ENCODE measurements around the gene THOC1. TPM values are rescaled to one million over a fixed set of nuclear protein-coding genes. Genes with fewer than 3 reads are reported as not detected.

Gene THOC1
- total RNA-seq, 1 donor from 2014 or later = 10.2 TPM

DNA sequence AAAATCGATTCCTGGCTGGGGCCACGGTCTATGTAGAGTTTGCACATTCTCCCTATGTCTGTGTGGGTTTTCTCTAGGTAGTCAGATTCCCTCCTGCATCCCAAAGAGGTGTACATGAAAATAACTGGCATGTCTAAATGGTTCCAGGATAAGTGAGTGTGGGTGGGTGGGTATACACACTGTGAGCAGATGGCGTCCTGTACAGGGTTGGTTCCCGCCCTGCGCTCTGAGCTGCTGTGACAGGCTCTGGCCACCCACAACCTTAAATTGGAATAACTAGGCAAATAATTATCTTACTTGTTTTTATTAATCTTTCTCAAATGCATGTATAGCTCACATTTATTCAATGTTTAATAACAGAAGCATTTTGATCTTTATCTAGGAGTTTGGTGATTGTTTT, 16.3 kb downstream of the THOC1 start:
- no peaks in the 10 kb centered on the region for H3K27me3 ChIP-seq (ENCODE audit: low read depth)
- no peak for DNase-seq
- no peak overlapping the region for H3K27ac ChIP-seq (replicated peaks)
- peaks cover 98% of the 10 kb centered on the region for H3K36me3 ChIP-seq
- no peaks in the 10 kb centered on the region for H3K4me1 ChIP-seq
- intact Hi-C loops (cut with micrococcal nuclease) = no loop called here
- H3K4me3 ChIP-seq = no peak overlapping the region
- TF ChIP-seq CTCF (IDR thresholded peaks at IDR 0.05; ENCODE audit: borderline replicate concordance) = no peak
- H3K9me3 ChIP-seq (replicated peaks) = no peaks in the 10 kb centered on the region

DNA sequence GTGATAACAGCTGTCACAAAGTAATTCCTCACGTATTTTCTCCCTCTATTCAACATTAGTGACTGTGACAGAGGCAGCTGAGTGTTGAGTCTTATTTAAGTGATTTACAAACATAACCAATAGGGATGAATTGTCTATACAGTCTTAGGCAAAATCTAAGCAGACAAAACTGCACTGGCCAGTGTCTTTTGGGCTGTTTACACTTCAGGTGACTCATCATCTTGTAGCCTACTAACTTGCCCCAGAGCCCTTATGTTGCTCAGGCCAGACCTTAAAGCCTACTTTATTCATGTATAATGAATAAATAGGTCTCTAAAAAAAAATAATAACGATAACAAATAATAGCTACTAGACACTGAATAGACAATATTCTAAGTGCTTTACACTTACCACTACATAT, 17.2 kb downstream of the THOC1 start:
- Histone ChIP-seq H3K36me3 (peaks cover 98% of the 10 kb centered on the region), H3K4me1 (no peaks in the 10 kb centered on the region), H3K4me3 (no peak overlapping the region), H3K9me3 (replicated peaks) (no peaks in the 10 kb centered on the region), H3K27me3 (ENCODE audit: low read depth) (no peaks in the 10 kb centered on the region), H3K27ac (replicated peaks) (no peak overlapping the region)
- TF ChIP-seq CTCF (IDR thresholded peaks at IDR 0.05; ENCODE audit: borderline replicate concordance) = no peak
- DNase-seq = no peak
- intact Hi-C loops (cut with micrococcal nuclease) = no loop called here

DNA sequence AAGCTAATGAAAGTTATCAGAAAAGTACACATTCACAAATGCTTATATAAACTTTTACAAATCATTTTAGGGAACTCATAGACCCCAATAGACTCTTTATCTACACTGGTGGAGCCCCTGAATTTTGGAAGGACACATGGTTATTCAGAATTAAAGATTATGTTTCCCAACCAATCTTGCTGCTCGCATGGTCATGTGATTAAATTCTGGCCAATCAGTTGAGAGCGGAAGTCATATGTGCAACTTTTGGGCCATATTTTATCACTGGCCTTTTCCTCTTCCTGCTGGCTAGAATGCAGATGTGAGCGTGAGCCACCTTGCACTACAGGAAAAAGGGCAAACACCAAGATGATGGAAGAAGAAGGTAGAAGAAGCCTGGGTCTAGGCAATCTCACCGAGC, 19.8 kb downstream of the THOC1 start:
- Histone ChIP-seq H3K4me1 (no peaks in the 10 kb centered on the region), H3K4me3 (no peak overlapping the region), H3K9me3 (replicated peaks) (no peaks in the 10 kb centered on the region), H3K27ac (replicated peaks) (no peak overlapping the region), H3K27me3 (ENCODE audit: low read depth) (no peaks in the 10 kb centered on the region), H3K36me3 (peaks cover 96% of the 10 kb centered on the region)
- no peak for TF ChIP-seq CTCF (IDR thresholded peaks at IDR 0.05; ENCODE audit: borderline replicate concordance)
- DNase-seq = no peak
- intact Hi-C loops (cut with micrococcal nuclease) = no loop called here

DNA sequence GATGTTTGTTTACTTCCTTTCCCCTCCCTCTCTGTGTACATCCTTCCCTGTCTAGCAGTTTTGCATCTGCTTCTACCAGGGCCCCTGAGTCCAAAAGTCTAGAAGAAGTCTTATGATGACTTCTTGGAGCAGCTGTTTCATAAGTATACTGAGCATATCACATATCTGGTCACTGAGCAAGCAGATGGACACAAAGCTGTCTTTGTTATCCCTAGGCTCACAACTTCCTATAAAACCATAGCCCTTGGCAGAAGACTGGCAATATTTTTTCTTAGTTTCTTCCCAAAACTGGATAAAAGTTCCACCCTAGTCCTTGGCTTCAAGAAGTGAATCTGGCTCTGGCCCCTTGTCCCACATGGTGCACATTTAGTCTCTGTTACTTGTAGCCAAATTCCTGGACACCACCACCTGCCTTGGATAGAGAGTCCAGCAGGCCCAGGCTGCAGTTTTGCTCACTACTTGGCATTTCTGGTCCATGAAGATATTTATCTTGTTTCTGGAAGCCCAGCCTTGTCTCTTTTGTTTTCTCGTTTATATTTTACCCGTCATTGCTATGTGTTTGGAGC, 22.5 kb downstream of the THOC1 start:
- Histone ChIP-seq H3K27me3 (ENCODE audit: low read depth) (no peaks in the 10 kb centered on the region), H3K36me3 (peaks cover 72% of the 10 kb centered on the region), H3K27ac (replicated peaks) (no peak overlapping the region), H3K4me1 (peaks cover 7% of the 10 kb centered on the region), H3K4me3 (no peak overlapping the region), H3K9me3 (replicated peaks) (no peaks in the 10 kb centered on the region)
- TF ChIP-seq CTCF (IDR thresholded peaks at IDR 0.05; ENCODE audit: borderline replicate concordance) = no peak
- no peak for DNase-seq
- intact Hi-C loops (cut with micrococcal nuclease) = no loop called here

DNA sequence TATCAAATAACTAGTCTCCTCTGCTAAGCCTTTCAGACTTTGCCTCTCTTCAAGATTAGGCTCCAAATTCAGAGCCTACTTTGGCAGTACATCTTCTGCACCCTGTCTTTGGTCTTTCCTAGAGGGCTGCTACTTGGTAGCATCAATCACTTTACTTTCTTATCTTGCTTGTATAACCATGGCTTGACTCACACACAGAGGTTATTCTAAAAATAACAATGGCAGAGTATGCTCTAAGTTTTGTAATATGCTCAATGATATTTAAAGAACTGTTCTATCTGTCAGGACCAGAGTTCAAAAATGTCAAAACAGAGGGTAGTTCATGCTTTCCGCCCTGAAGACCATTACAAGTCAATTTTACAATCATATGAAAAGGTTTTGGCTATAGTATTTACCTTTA, 27.7 kb downstream of the THOC1 start:
- Histone ChIP-seq H3K9me3 (replicated peaks) (no peaks in the 10 kb centered on the region), H3K4me3 (no peak overlapping the region), H3K4me1 (peaks cover 21% of the 10 kb centered on the region), H3K36me3 (peaks cover 24% of the 10 kb centered on the region), H3K27me3 (ENCODE audit: low read depth) (no peaks in the 10 kb centered on the region), H3K27ac (replicated peaks) (peak overlapping the region; percentile 82)
- intact Hi-C loops (cut with micrococcal nuclease) = no loop called here
- no peak for DNase-seq
- TF ChIP-seq CTCF (IDR thresholded peaks at IDR 0.05; ENCODE audit: borderline replicate concordance) = no peak

All from left ventricle myocardium inferior (tissue), 1 donor.